IMR-90 (cell line): ENCODE results near the gene PDYN. TPM values are rescaled to one million over a fixed set of nuclear protein-coding genes. Genes with fewer than 3 reads are reported as not detected.

ENCODE experiments used
- ATAC-seq: fragments of 200-7000 bp; cut with Tn5 transposase; 2 replicates; pipeline ENCODE4 v1.9.1; 2020; ENCODE audit warnings: low read depth, mild to moderate bottlenecking, moderate library complexity
- BruUV-seq: library from RNA; stranded (reverse); fragments of 400-500 nt; replicated peaks from 2 replicates; lab custom pipeline; 2021; lab: Mats Ljungman, UMichigan
- CTCF ChIA-PET: fragments of 300-600 bp; formaldehyde crosslinking; extraction: SDS; loops from one replicate; lab custom pipeline; 2021; ENCODE audit warnings: antibody characterized with exemption; lab: Yijun Ruan, JAX
- POLR2A ChIA-PET: fragments of 300-600 bp; sonication (Branson Sonifier 250); formaldehyde crosslinking; loops from one replicate; lab custom pipeline; 2022; ENCODE audit warnings: antibody characterized with exemption; ENCODE audit not compliant: unreplicated experiment; lab: Charles Lee
- DNase-seq: peaks from one replicate; pipeline ENCODE4 v3.0.0; 2013
- H2AFZ ChIP-seq: replicated peaks from 2 replicates; pipeline ENCODE3; 2013; ENCODE audit warnings: low read length, mild to moderate bottlenecking; ENCODE audit not compliant: poor library complexity
- H2AK5ac ChIP-seq: 2 replicates; pipeline ENCODE4 v1.6.1; 2013; ENCODE audit warnings: low read depth, low read length, inconsistent platforms
- H2AK9ac ChIP-seq: replicated peaks from 2 replicates; pipeline ENCODE3; 2013; ENCODE audit warnings: mild to moderate bottlenecking, low read depth, low read length, moderate library complexity; ENCODE audit not compliant: poor library complexity
- H2BK120ac ChIP-seq: 2 replicates; pipeline ENCODE4 v1.6.1; 2013; ENCODE audit warnings: low read depth, low read length, inconsistent platforms
- H2BK15ac ChIP-seq: 3 replicates; pipeline ENCODE4 v1.6.1; 2013; ENCODE audit warnings: low read depth, low read length, inconsistent platforms
- H2BK20ac ChIP-seq: 2 replicates; pipeline ENCODE4 v1.6.1; 2013; ENCODE audit warnings: low read depth, mild to moderate bottlenecking, inconsistent platforms, low read length, moderate library complexity
- H2BK5ac ChIP-seq: 2 replicates; pipeline ENCODE4 v1.6.1; 2013; ENCODE audit warnings: mild to moderate bottlenecking, low read depth, low read length, inconsistent platforms; ENCODE audit not compliant: poor library complexity, severe bottlenecking
- H3K14ac ChIP-seq: replicated peaks from 2 replicates; pipeline ENCODE4 v1.6.1; 2013; ENCODE audit warnings: low read depth, low read length, inconsistent platforms
- H3K18ac ChIP-seq: 2 replicates; pipeline ENCODE4 v1.6.1; 2013; ENCODE audit warnings: low read depth, low read length, control low read depth
- H3K23ac ChIP-seq: 2 replicates; pipeline ENCODE4 v1.6.1; 2013; ENCODE audit warnings: low read depth, low read length, inconsistent platforms
- H3K27ac ChIP-seq: 2 replicates; pipeline ENCODE4 v1.5.1; 2013; ENCODE audit warnings: mild to moderate bottlenecking, control low read depth, low read length; ENCODE audit not compliant: insufficient read depth
- H3K27me3 ChIP-seq: 2 replicates; pipeline ENCODE4 v1.6.1; 2013; ENCODE audit warnings: low read length; ENCODE audit not compliant: control insufficient read depth, insufficient read depth
- H3K36me3 ChIP-seq: 2 replicates; pipeline ENCODE4 v1.6.1; 2013; ENCODE audit warnings: low read length, mixed read lengths; ENCODE audit not compliant: control insufficient read depth, insufficient read depth
- H3K4ac ChIP-seq: 2 replicates; pipeline ENCODE4 v1.6.1; 2013; ENCODE audit warnings: low read depth, low read length, inconsistent platforms
- H3K4me1 ChIP-seq: 2 replicates; pipeline ENCODE4 v1.6.1; 2013; ENCODE audit warnings: low read length, mixed read lengths; ENCODE audit not compliant: control insufficient read depth, insufficient read depth
- H3K4me2 ChIP-seq: 2 replicates; pipeline ENCODE4 v1.6.1; 2013; ENCODE audit warnings: low read depth, mild to moderate bottlenecking, control low read depth, low read length, moderate library complexity
- H3K4me3 ChIP-seq: 2 replicates; pipeline ENCODE4 v1.5.1; 2013; ENCODE audit warnings: low read depth, mild to moderate bottlenecking, control low read depth, low read length, moderate library complexity; ENCODE audit not compliant: insufficient read depth
- H3K56ac ChIP-seq: 2 replicates; pipeline ENCODE4 v1.6.1; 2013; ENCODE audit warnings: low read length, inconsistent platforms; ENCODE audit not compliant: insufficient read depth; ENCODE audit errors: extremely low read depth
- H3K79me1 ChIP-seq, 2 experiments: 2 replicates each; pipeline ENCODE4 v1.6.1; 2013; ENCODE audit warnings: low read length in 2 of 2, inconsistent platforms in 1 of 2, low read depth in 1 of 2
- H3K9ac ChIP-seq: 2 replicates; pipeline ENCODE4 v1.6.1; 2013; ENCODE audit warnings: low read depth, low read length, control low read depth
- H3K9me1 ChIP-seq: 2 replicates; pipeline ENCODE4 v1.6.1; 2013; ENCODE audit warnings: low read length, inconsistent platforms; ENCODE audit not compliant: insufficient read depth
- H3K9me3 ChIP-seq: 2 replicates; pipeline ENCODE4 v1.6.1; 2013; ENCODE audit warnings: low read length; ENCODE audit not compliant: control insufficient read depth, insufficient read depth
- H4K20me1 ChIP-seq: 2 replicates; pipeline ENCODE4 v1.6.1; 2013; ENCODE audit warnings: low read length, inconsistent platforms; ENCODE audit not compliant: insufficient read depth
- H4K5ac ChIP-seq: 2 replicates; pipeline ENCODE4 v1.6.1; 2013; ENCODE audit warnings: mild to moderate bottlenecking, low read depth, low read length, control low read depth
- H4K8ac ChIP-seq, 2 experiments: 2 replicates each; pipeline ENCODE4 v1.6.1; 2013; ENCODE audit warnings: low read depth in 2 of 2, low read length in 2 of 2, control low read depth in 1 of 2, inconsistent platforms in 1 of 2
- H4K91ac ChIP-seq: 2 replicates; pipeline ENCODE4 v1.6.1; 2013; ENCODE audit warnings: low read depth, low read length, inconsistent platforms; ENCODE audit not compliant: insufficient read depth
- BHLHE40 ChIP-seq: fragments of 150-350 bp; IDR thresholded peaks from 2 replicates; pipeline ENCODE4 v1.6.1; 2016; ENCODE audit warnings: mild to moderate bottlenecking, low read depth, low read length
- CEBPB ChIP-seq: IDR thresholded peaks from 2 replicates; pipeline ENCODE4 v1.6.1; 2012; ENCODE audit warnings: low read depth, low read length, improper control_type of control experiment
- CHD1 ChIP-seq: IDR thresholded peaks from 2 replicates; pipeline ENCODE4 v1.6.1; 2012; ENCODE audit warnings: low read depth, low read length, improper control_type of control experiment
- FOS ChIP-seq: fragments of 150-350 bp; IDR thresholded peaks from 2 replicates; pipeline ENCODE4 v1.6.1; 2016; ENCODE audit warnings: low read depth, low read length
- MAFK ChIP-seq: IDR thresholded peaks from 2 replicates; pipeline ENCODE4 v1.6.1; 2012; ENCODE audit warnings: low read depth, low read length, improper control_type of control experiment
- MAZ ChIP-seq: IDR thresholded peaks from 2 replicates; pipeline ENCODE4 v1.6.1; 2012; ENCODE audit warnings: low read depth, mild to moderate bottlenecking, low read length, improper control_type of control experiment, moderate library complexity, borderline replicate concordance
- MXI1 ChIP-seq: IDR thresholded peaks from 2 replicates; pipeline ENCODE4 v1.6.1; 2012; ENCODE audit warnings: low read depth, mild to moderate bottlenecking, low read length, moderate library complexity, borderline replicate concordance
- NFE2L2 ChIP-seq: fragments of 150-350 bp; IDR thresholded peaks from 2 replicates; pipeline ENCODE4 v1.6.1; 2016; ENCODE audit warnings: low read depth, mild to moderate bottlenecking, low read length
- POLR2A ChIP-seq: IDR thresholded peaks from 2 replicates; pipeline ENCODE4 v1.6.1; 2012; ENCODE audit warnings: mild to moderate bottlenecking, low read depth, low read length
- RAD21 ChIP-seq: IDR thresholded peaks from 2 replicates; pipeline ENCODE4 v1.6.1; 2012; ENCODE audit warnings: low read length, improper control_type of control experiment
- RCOR1 ChIP-seq: IDR thresholded peaks from 2 replicates; pipeline ENCODE4 v1.6.1; 2012; ENCODE audit warnings: mild to moderate bottlenecking, low read length, improper control_type of control experiment; ENCODE audit not compliant: insufficient replicate concordance
- RFX5 ChIP-seq: IDR thresholded peaks from 2 replicates; pipeline ENCODE4 v1.8.0; 2012; ENCODE audit warnings: low read depth, mild to moderate bottlenecking, low read length, moderate library complexity
- SMC3 ChIP-seq: fragments of 150-350 bp; IDR thresholded peaks from 2 replicates; pipeline ENCODE4 v1.6.1; 2016; ENCODE audit warnings: low read depth, mild to moderate bottlenecking, antibody characterized with exemption, low read length, moderate library complexity
- USF2 ChIP-seq: fragments of 150-350 bp; IDR thresholded peaks from 2 replicates; pipeline ENCODE4 v1.6.1; 2017; ENCODE audit warnings: mild to moderate bottlenecking, antibody characterized with exemption, low read length, low read depth
- WGBS, 2 experiments: methylation state at CpG; one replicate each; pipeline versions ENCODE4 v1.1.5 to v1.1.7; 2013; ENCODE audit warnings: missing lambda C conversion rate in 2 of 2; ENCODE audit not compliant: insufficient read length in 1 of 2; ENCODE audit errors: extremely low coverage in 2 of 2; 5-methylcytosine and 5-hydroxymethylcytosine counted together
- dilution Hi-C: fragments of 300-500 bp; cut with HindIII; formaldehyde crosslinking; loops from one replicate; pipeline ENCODE4 v1.14.3; 2018; ENCODE audit warnings: low sequenced_read_pairs; ENCODE audit not compliant: unreplicated experiment
- in situ Hi-C: fragments of 300-500 bp; cut with MboI; formaldehyde crosslinking; loops from 3 replicates; pipeline ENCODE4 v1.14.3; 2019; ENCODE audit warnings: low sequenced_read_pairs, inconsistent platforms, mixed read lengths
- intact Hi-C: fragments of 100-400 bp; cut with micrococcal nuclease; formaldehyde crosslinking; loops from 2 replicates; pipeline ENCODE4 v1.10.0; 2022
- polyA plus RNA-seq, 3 experiments: library from polyadenylated mRNA; depleted of rRNA; stranded (reverse); fragments of >200 nt; gene quantifications; 2 replicates each; pipeline ENCODE4 v1.2.3, GENCODE V29; 2012; ENCODE audit warnings: low replicate concordance in 1 of 3
- total RNA-seq: library from RNA; depleted of rRNA; stranded (reverse); fragments of >200 nt; gene quantifications from 2 replicates; pipeline ENCODE4 v1.2.3, GENCODE V29; 2012
- TF ChIP-seq, protein P1 (sequence below): fragments of 150-350 bp; IDR thresholded peaks from 2 replicates; pipeline ENCODE4 v1.6.1; 2016; ENCODE audit warnings: low read depth, mild to moderate bottlenecking, low read length, moderate library complexity, borderline replicate concordance
- TF ChIP-seq, protein P2 (sequence below): conservative IDR thresholded peaks from 2 replicates; pipeline ENCODE4 v1.5.1; 2012; ENCODE audit warnings: mild to moderate bottlenecking, low read depth, low read length, improper control_type of control experiment

The PDYN gene
- total and polyA plus RNA-seq, 2 of the 4 experiments (the other 2 are of a cell fraction), result not detected

GRCh38 chr20:2004171-2004570 is 10.3 kb upstream of the PDYN start:
- no peak overlapping the region for H3K23ac ChIP-seq
- H3K36me3 ChIP-seq, result no peaks in the 10 kb centered on the region
- H3K79me1 ChIP-seq, result no peaks in the 10 kb centered on the region
- no peak overlapping the region for H2BK20ac ChIP-seq
- no CpG with 5 or more reads among the region's 1 CpG for WGBS, 2 experiments
- no peak overlapping the region for H3K56ac ChIP-seq
- no peaks in the 10 kb centered on the region for H3K4me1 ChIP-seq
- no peaks in the 10 kb centered on the region for H3K9me3 ChIP-seq
- H2AK9ac ChIP-seq, result no peak overlapping the region
- dilution Hi-C loops, result no loop called here
- no peaks in the 10 kb centered on the region for H3K9me1 ChIP-seq
- ATAC-seq (no peak), DNase-seq (no peak)
- no peak overlapping the region for H2BK15ac ChIP-seq
- in situ Hi-C loops, result loop anchor here (10.0 kb wide), 1 partner anchor 171 kb away; no protein-coding TSS in a partner anchor
- H3K9ac ChIP-seq, result no peak overlapping the region
- no peak overlapping the region for H3K4me2 ChIP-seq
- H3K14ac ChIP-seq, result no peak overlapping the region
- POLR2A ChIA-PET, result no interaction called here
- no peak overlapping the region for H4K91ac ChIP-seq
- no peak overlapping the region for H2AK5ac ChIP-seq
- H3K27ac ChIP-seq, result no peak overlapping the region
- H2BK5ac ChIP-seq, result no peak overlapping the region
- H4K8ac ChIP-seq, result no peak overlapping the region
- no peak overlapping the region for H4K5ac ChIP-seq
- no peak overlapping the region for H2AFZ ChIP-seq
- H4K20me1 ChIP-seq, result no peaks in the 10 kb centered on the region
- TF ChIP-seq NFE2L2 (no peak), RCOR1 (no peak), RAD21 (no peak), SMC3 (no peak), POLR2A (no peak), MXI1 (no peak), CHD1 (no peak), MAZ (no peak), RFX5 (no peak), CEBPB (no peak), USF2 (no peak), FOS (no peak), MAFK (no peak), BHLHE40 (no peak)
- TF ChIP-seq, protein P1, sequence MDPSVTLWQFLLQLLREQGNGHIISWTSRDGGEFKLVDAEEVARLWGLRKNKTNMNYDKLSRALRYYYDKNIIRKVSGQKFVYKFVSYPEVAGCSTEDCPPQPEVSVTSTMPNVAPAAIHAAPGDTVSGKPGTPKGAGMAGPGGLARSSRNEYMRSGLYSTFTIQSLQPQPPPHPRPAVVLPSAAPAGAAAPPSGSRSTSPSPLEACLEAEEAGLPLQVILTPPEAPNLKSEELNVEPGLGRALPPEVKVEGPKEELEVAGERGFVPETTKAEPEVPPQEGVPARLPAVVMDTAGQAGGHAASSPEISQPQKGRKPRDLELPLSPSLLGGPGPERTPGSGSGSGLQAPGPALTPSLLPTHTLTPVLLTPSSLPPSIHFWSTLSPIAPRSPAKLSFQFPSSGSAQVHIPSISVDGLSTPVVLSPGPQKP, result no peak
- TF ChIP-seq, protein P2, sequence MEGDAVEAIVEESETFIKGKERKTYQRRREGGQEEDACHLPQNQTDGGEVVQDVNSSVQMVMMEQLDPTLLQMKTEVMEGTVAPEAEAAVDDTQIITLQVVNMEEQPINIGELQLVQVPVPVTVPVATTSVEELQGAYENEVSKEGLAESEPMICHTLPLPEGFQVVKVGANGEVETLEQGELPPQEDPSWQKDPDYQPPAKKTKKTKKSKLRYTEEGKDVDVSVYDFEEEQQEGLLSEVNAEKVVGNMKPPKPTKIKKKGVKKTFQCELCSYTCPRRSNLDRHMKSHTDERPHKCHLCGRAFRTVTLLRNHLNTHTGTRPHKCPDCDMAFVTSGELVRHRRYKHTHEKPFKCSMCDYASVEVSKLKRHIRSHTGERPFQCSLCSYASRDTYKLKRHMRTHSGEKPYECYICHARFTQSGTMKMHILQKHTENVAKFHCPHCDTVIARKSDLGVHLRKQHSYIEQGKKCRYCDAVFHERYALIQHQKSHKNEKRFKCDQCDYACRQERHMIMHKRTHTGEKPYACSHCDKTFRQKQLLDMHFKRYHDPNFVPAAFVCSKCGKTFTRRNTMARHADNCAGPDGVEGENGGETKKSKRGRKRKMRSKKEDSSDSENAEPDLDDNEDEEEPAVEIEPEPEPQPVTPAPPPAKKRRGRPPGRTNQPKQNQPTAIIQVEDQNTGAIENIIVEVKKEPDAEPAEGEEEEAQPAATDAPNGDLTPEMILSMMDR, result no peak
- H2BK120ac ChIP-seq, result no peak overlapping the region
- intact Hi-C loops, result no loop called here
- CTCF ChIA-PET, result no interaction called here
- no peak overlapping the region for H3K4me3 ChIP-seq
- no peak overlapping the region for H3K18ac ChIP-seq
- peaks cover 2% of the 10 kb centered on the region for H3K27me3 ChIP-seq
- H3K4ac ChIP-seq, result no peak overlapping the region
- no TSS peak for BruUV-seq
